ENCODE data around the gene CDC34.

DNA sequence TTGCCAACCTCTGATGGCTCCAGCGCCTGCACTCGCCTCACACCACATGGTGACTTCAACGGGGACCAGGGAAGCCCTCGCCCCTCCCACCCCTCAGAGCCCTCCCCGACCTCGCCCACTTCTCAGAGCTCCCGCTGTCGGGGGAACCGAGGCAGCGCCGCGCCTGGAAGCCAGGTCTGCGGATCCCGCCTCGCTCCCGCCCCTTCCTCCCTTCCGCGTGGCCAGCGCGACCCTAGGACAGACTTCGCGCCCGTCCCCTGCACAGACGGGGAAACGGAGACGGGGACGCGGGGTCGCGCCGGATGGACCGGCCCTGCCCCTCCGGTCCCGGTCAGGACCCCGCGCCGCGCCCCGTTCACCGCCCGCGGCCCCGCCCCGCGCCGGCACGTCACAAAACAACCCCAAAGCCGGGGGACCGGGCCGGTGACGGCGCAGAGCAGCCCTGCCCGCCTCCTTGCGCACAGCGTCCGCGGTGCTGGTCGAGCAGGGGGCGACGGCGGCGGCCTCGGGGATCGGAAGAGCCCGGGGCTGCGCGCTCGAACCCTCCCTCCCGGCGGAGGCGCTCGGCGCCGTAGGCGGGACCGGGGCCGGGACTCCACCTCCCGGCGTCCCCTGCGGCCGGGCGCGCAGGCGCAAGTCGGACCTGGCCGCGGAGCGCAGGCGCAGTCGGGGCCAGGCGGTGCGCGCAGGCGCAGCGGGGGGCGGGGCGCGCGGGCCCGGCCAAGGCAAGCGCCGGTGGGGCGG lies 379 bp upstream of the CDC34 start:
- TF ChIP-seq POLR2A (IDR thresholded peaks at IDR 0.05; ENCODE audit: low read depth, low read length) = no peak
- TF ChIP-seq TAF1 (IDR thresholded peaks at IDR 0.05; ENCODE audit: borderline replicate concordance, low read depth, low read length) = no peak

Measured in GM12892 (cell line).